ENCODE results near the gene TRAF5. TPM values are rescaled to one million over a fixed set of nuclear protein-coding genes. Genes with fewer than 3 reads are reported as not detected.
"Not testable (repeated sequence)": the region's sequence is repeated elsewhere in the genome, so short reads cannot be mapped to it uniquely, and the experiment has no call there.

Gene TRAF5
- total RNA-seq, 1 donor from 2014 or later: 10.0 TPM

DNA sequence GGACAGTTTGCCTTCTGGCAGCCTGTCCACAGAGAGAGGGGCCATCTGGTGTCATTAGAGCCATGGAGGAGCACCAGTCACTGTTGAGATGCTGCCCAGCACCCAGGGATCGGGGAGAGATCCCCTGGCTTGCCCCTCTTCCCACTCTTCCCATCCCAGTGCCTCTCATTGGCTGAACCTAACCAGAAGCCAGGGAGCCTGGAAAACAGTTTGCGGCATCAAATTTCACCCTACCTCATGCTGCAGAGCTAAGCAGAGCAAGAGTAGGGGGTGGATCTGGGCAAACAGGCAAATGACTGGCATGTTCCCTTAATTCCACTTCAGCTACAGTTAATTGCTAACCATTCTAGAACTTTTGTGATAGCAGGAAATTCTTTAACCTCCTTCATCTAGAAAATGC is 19.1 kb downstream of the TRAF5 start:
- DNase-seq (ENCODE audit: low read depth in 2 of 2): no peak

DNA sequence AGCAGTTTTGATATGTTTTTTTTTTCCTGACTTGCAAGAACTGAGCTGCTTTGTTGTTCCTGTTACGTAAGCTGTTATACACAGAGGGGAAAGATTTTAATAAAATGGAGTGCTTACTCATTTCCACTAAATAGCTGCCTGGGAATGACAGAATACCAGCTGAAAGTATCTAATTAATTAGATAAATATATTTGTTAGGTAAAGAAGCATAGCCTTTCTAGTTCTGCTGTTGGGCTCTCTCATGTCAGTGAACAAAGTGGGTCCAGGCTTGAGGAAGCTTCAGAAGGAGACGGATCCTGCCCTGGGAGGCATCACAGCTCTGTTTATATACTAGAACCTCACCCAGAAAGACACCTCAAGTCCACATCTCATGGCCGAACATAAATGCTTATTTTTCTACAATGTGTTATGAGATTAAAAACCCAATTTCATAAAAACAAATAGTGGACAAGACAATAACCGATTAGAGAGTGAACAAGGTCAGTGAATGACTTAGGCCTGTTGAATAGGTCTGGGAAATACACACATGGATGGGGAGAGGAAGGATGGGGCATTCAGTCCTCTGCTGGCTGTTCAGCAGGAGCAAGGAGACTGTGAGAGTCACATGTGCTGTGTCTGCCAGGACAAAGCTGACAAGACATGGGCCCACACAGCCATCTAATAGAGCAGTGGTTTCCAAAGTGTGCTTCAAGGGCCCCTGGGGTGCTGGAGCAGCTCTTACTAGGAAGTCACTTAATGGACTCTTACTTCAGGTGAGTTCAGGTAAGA is 20.6 kb downstream of the TRAF5 start:
- no peak for DNase-seq (ENCODE audit: low read depth in 2 of 2)

GRCh38 chr1:211348547-211348946 is 21.9 kb downstream of the TRAF5 start:
- DNase-seq (ENCODE audit: low read depth in 2 of 2): peak in 1 of 2 donors; percentile 17

DNA sequence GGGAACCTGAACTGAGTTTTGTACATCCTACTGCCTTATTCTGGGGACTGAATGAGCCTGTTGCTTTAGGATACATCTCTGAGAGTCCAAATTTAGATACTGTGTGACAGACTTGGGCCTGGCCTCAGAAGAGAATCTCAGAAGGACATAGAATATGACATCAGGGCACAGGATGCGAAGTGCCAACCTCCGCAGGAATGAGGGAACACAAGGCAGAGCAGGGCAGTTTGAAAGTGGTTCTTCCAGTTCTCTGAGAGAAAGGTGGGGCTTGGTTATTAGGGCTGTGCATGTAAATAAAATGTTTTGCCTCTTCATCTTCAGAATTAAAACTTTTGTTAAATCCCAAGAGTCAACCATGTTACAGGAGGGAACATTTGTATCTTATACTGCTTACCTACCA is 23.1 kb downstream of the TRAF5 start:
- DNase-seq (ENCODE audit: low read depth in 2 of 2): no peak

GRCh38 chr1:211352055-211352454 is 25.4 kb downstream of the TRAF5 start:
- DNase-seq (ENCODE audit: low read depth in 2 of 2): not testable (repeated sequence)

DNA sequence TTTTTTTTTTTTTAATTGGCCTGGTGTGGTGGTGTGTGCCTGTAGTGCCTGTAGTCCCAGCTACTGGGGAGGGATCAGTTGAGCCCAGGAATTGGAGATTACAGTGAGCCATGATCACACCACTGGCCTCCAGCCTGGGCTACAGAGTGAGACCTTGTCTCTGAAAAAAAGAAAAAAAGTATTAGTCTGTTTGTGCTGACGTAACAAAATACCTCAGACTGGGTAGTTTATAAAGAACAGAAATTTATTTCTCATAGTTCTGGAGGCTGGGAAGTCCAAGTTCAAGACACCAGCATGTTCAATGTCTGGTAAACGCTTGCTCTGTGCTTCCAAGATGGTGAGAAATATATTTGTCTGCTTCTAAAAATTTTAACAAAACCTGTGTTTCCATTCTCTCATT is 25.8 kb downstream of the TRAF5 start:
- DNase-seq (ENCODE audit: low read depth in 2 of 2): no peak

DNA sequence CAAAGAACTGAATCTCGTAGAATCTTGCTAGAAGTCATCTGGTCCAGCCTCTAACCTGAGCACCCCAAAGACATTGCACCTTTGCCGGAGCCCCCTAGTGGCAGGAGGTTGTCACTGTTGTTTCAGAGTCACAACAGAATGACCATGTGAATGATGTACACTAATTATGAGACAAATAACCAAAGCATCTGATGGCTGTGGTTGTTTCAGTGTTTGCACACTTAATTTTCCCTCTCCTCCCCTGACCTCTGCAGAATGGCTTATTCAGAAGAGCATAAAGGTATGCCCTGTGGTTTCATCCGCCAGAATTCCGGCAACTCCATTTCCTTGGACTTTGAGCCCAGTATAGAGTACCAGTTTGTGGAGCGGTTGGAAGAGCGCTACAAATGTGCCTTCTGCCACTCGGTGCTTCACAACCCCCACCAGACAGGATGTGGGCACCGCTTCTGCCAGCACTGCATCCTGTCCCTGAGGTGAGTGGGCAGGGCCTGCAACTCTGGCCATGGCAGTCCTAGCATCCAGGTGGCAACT is 26.4 kb downstream of the TRAF5 start:
- peak in 1 of 2 donors; percentile 25 for DNase-seq (ENCODE audit: low read depth in 2 of 2)

DNA sequence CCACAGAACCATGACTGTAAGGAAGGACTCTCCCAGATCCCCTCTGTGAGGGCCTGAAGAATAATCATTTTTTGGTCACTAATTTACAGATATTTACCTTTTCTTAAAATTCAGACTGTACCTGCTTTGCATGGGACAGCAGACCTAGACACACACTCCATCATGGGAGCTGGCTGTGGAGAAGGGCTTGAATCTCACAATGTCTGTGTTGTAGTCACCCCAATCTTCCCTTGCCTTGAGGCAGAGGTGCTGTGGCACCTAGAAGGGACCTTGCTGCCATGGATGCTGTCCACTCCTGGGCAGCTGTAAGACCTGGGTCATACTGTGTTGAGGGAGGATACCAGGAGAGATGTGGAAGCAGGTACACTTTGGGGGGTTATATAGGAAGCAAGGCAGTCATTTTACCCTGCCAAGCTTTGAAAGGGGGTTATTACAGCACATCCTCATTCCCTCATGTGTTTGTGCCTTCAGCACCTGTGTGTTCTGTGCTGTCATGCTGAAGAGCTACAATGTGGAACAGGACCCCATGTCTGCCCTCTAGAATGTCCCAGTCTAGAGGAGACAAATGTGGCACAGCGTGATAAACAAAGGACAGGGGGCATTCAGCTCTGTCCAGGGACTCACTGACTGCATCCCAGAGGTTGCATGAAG is 27.1 kb downstream of the TRAF5 start:
- DNase-seq (ENCODE audit: low read depth in 2 of 2): no peak

GRCh38 chr1:211355873-211356272 is 29.2 kb downstream of the TRAF5 start:
- DNase-seq (ENCODE audit: low read depth in 2 of 2): no peak

DNA sequence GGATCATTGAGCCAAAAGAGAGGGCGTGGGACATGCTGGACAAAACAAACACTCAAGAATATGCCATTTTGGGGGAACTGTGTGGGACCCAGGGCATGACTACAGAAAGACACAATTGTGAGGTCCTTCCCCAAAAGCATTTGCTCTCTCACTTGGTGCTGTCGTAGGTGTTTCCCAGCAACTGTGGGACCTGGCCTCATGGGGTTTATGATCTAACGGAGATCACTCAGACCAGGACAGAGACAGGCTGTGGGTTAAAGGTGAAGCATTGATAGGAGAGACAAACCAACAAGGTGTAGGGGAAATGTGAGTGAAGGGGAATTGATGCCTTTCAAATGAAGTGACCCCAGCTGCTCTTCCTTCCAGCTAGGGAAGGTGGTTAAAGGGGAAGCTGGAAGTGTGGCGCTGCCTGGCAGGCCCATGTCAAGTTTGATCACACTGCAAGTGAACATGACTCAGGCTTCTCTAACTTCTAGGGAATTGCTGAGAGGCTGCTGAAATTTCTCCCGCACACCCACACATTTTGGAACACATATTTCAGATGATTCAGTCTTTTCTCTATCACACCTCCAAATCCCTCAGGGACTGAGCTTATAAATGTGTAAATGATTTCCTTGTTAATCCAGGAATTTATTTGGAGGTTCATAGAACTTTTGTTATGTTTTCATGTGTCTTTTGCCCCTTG is 30.2 kb downstream of the TRAF5 start:
- DNase-seq (ENCODE audit: low read depth in 2 of 2): no peak

GRCh38 chr1:211358685-211359084 is 32.1 kb downstream of the TRAF5 start:
- DNase-seq (ENCODE audit: low read depth in 2 of 2): no peak

GRCh38 chr1:211359876-211360275 is 33.2 kb downstream of the TRAF5 start:
- peak in 1 of 2 donors; percentile 36 for DNase-seq (ENCODE audit: low read depth in 2 of 2)

GRCh38 chr1:211361202-211361601 is 34.6 kb downstream of the TRAF5 start:
- DNase-seq (ENCODE audit: low read depth in 2 of 2): no peak

GRCh38 chr1:211369640-211370039 is 43.0 kb downstream of the TRAF5 start:
- no peak for DNase-seq (ENCODE audit: low read depth in 2 of 2)

DNA sequence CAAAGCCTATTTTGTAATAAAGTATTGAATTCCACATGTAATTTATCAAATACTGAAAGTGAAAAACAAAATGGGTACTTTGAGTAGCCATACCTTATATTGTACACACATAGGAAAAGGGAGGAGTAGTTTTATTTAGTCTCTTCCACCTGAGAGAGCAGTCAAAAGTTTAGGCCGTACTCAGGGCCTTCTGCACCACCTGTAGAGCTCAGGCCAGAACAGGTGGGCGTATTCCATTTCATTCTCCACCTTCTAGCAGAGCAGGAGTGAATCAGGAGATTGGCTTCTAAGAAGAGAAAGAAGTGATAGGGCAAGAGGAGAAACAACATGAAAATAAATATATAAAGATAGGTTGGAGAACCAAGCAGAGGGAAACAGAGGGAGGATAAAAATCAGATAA is 44.0 kb downstream of the TRAF5 start:
- no peak for DNase-seq (ENCODE audit: low read depth in 2 of 2)

GRCh38 chr1:211371406-211372105 is 44.9 kb downstream of the TRAF5 start:
- peak; percentile 47 to 84 for DNase-seq (ENCODE audit: low read depth in 2 of 2)

GRCh38 chr1:211372463-211372862 is 45.8 kb downstream of the TRAF5 start:
- no peak for DNase-seq (ENCODE audit: low read depth in 2 of 2)

DNA sequence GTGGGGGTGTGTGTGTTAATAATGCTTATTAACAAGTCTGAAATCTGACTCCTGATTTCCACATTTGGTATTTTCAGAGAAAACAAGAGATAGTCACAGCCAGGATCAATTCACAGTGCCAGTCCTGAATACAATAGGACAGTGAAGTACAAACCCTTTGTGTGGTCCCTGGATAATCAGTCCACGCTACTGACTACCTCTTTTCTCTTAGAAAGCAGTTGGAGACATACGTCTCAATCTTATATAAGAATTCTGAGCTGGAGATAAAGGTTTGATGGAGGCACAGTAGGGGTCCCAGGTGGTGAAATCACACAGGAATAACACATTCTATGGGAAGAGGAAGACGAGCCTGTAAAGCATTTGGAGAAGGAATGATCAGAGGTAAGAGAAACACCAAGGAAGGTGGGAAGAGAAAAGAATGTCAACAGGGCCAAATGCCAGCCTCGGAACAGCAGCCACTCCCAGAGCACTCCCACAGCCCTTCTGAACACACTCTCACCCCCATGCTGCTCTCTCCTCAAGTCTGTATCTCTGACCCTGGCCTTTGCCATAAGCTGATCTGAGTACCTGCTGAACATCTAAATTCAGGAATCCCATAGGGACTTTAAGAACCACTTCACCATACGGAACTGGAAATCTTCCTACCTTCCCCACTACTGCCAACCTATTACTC is 48.6 kb downstream of the TRAF5 start:
- no peak for DNase-seq (ENCODE audit: low read depth in 2 of 2)

DNA sequence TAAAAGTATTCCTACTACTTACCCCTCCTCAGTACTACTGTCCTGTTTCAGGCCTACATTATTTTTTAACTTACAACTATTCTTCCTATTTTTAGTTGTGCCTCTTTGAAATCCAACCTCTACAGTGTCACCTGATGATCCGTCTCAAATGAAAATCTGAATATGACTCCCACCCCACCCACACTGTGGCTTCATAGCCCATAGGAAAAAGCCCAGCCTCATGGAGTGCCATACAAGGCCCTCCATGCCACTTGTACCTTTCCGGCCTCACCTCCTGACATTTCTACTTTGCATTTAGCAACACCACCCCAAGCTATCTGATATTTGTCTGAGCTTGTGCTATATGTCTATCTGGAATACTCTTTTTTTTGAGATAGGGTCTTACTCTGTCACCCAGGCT is 49.3 kb downstream of the TRAF5 start:
- DNase-seq (ENCODE audit: low read depth in 2 of 2): no peak

DNA sequence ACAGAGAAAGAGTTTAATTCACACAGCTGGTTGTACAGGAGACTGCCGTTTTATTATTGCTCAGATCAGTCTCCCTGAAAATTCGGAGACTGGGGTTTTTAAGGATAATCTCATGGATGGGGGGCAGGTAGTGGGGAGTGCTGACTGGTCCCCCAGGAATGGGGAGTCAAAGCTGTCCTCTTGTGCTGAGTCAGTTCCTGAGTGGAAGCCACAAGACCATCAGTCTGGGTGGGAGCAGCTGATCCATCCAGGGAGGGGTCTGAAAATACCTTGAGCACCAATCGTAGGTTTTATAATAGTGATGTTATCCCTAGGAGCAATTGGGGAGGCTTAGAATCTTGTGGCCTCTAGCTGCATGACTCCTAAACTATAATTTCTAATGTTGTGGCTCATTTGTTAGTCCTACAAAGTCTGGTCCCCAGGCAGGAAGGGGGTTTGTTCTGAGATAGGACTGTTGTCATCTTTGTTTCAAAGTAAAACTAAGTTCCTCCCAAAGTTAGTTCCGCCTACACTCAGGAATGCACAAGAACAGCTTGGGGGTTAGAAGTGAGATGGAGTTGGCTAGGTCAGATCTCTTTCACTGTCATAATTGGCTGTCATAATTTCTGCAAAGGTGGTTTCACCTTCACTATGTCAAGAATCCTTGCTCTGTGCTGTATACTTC is 50.3 kb downstream of the TRAF5 start:
- no peak for DNase-seq (ENCODE audit: low read depth in 2 of 2)

Measured in dermis microvascular lymphatic vessel endothelial cell (primary cell).